ENCODE data around the gene TAF15.

Gene TAF15

DNA sequence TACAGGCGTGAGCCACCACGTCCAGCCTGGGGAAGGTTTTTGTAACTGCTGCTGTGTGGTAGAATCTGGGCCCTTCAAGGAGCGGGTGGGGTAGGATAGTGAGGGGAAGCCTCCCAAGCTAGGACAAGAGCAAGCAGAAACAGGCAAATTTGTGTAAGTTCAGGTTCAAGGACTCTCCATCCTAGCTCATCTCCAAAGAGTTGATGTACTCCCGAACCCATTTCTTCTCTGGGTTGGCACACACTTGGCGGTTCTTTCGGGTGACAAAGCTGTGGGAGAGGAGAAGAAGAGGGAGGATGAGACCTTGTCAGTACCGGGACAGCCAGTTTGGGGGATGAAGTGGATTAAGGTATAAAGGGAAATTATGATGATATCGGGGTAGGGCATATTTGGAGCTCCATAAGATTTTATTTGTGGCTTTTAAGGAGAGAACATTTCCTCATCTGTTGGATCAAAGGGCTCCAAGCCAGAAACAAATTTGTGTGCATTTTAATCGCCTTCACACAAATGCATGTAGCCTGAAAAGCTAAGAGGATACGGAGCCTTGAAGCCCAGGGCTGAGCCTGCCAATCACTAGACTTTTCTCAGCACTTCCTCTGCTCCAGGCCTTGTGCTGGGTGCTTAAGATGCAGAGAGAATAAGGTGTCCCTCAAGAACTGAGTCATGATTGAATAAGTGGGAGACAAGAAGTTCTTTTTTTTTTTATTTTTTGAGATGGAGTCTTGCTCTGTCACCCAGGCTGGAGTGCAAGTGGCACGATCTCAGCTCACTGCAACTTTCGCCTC is 63.1 kb downstream of the TAF15 start:
- Histone ChIP-seq H3K4me3 (ENCODE audit: low read depth, low read length) (no peak overlapping the region), H3K27me3 (ENCODE audit: insufficient read depth, low read length) (no peaks in the 10 kb centered on the region), H3K79me2 (ENCODE audit: control insufficient read depth, insufficient read depth, low read length, unreplicated experiment) (no peaks in the 10 kb centered on the region), H2AFZ (ENCODE audit: low read length, unreplicated experiment) (no peak overlapping the region), H3K27ac (ENCODE audit: low read depth, low read length) (no peak overlapping the region), H3K4me1 (ENCODE audit: control insufficient read depth, insufficient read depth, low read length, unreplicated experiment) (peaks cover 8% of the 10 kb centered on the region), H3K36me3 (ENCODE audit: insufficient read depth, low read length) (no peaks in the 10 kb centered on the region)

GRCh38 chr17:35875072-35875799 is 66.0 kb downstream of the TAF15 start:
- Histone ChIP-seq H2AFZ (ENCODE audit: low read length, unreplicated experiment) (peak overlapping the region; percentile 57), H3K27me3 (ENCODE audit: insufficient read depth, low read length) (no peaks in the 10 kb centered on the region), H3K36me3 (ENCODE audit: insufficient read depth, low read length) (no peaks in the 10 kb centered on the region), H3K79me2 (ENCODE audit: control insufficient read depth, insufficient read depth, low read length, unreplicated experiment) (no peaks in the 10 kb centered on the region), H3K4me3 (ENCODE audit: low read depth, low read length) (no peak overlapping the region), H3K27ac (ENCODE audit: low read depth, low read length) (no peak overlapping the region), H3K4me1 (ENCODE audit: control insufficient read depth, insufficient read depth, low read length, unreplicated experiment) (peaks cover 14% of the 10 kb centered on the region)

DNA sequence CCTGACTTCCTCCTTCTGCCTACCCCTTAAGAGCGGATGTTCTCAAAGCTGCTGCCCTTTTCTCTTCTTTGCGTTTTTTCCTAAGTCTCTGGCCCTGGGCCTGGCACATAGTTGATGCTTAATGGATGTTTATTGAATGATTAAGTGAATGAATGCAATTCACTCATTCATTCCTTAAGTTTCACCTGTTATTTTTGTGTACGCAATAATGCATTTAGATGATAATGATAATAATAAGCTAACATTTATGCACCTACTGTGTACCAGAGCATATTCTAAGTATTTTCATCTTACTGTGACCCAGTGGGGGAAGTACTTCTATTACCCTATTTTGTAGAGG is 66.5 kb downstream of the TAF15 start:
- Histone ChIP-seq H3K36me3 (ENCODE audit: insufficient read depth, low read length) (no peaks in the 10 kb centered on the region), H2AFZ (ENCODE audit: low read length, unreplicated experiment) (peak overlapping the region; percentile 57), H3K79me2 (ENCODE audit: control insufficient read depth, insufficient read depth, low read length, unreplicated experiment) (no peaks in the 10 kb centered on the region), H3K27me3 (ENCODE audit: insufficient read depth, low read length) (no peaks in the 10 kb centered on the region), H3K27ac (ENCODE audit: low read depth, low read length) (no peak overlapping the region), H3K4me1 (ENCODE audit: control insufficient read depth, insufficient read depth, low read length, unreplicated experiment) (peaks cover 20% of the 10 kb centered on the region), H3K4me3 (ENCODE audit: low read depth, low read length) (no peak overlapping the region)

DNA sequence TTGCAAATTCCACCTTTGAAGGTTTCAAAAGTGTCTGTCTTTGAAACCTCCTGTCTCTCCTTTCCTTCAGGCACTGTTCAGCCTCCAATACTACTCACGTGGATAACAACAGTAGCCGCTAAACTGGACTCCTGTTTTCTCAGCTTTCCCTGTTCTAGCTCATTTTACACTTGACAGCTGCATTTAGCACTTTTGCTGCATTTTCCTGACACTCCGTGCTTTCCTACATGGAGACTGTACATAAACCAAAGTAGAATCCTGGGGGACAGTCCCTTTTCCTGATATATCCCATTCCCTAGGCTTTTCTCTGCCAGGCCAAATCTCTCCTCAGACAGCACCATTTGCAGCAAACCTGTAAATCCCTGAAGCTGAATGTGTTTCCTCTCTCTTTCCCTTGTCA is 67.2 kb downstream of the TAF15 start:
- Histone ChIP-seq H3K79me2 (ENCODE audit: control insufficient read depth, insufficient read depth, low read length, unreplicated experiment) (no peaks in the 10 kb centered on the region), H3K36me3 (ENCODE audit: insufficient read depth, low read length) (no peaks in the 10 kb centered on the region), H3K27me3 (ENCODE audit: insufficient read depth, low read length) (no peaks in the 10 kb centered on the region), H2AFZ (ENCODE audit: low read length, unreplicated experiment) (no peak overlapping the region), H3K4me1 (ENCODE audit: control insufficient read depth, insufficient read depth, low read length, unreplicated experiment) (peaks cover 21% of the 10 kb centered on the region), H3K4me3 (ENCODE audit: low read depth, low read length) (no peak overlapping the region), H3K27ac (ENCODE audit: low read depth, low read length) (no peak overlapping the region)

GRCh38 chr17:35877345-35878029 is 68.2 kb downstream of the TAF15 start:
- H3K4me3 ChIP-seq (ENCODE audit: low read depth, low read length), result no peak overlapping the region

GRCh38 chr17:35878361-35878760 is 69.1 kb downstream of the TAF15 start:
- H3K4me1 ChIP-seq (ENCODE audit: control insufficient read depth, insufficient read depth, low read length, unreplicated experiment), result peaks cover 21% of the 10 kb centered on the region
- H2AFZ ChIP-seq (ENCODE audit: low read length, unreplicated experiment), result no peak overlapping the region
- H3K27ac ChIP-seq (ENCODE audit: low read depth, low read length), result no peak overlapping the region
- H3K79me2 ChIP-seq (ENCODE audit: control insufficient read depth, insufficient read depth, low read length, unreplicated experiment), result no peaks in the 10 kb centered on the region
- H3K27me3 ChIP-seq (ENCODE audit: insufficient read depth, low read length), result no peaks in the 10 kb centered on the region
- H3K4me3 ChIP-seq (ENCODE audit: low read depth, low read length), result no peak overlapping the region
- no peaks in the 10 kb centered on the region for H3K36me3 ChIP-seq (ENCODE audit: insufficient read depth, low read length)

More at GRCh38 chr17:35877345-35878029, 68.2 kb downstream of the TAF15 start:
- Histone ChIP-seq H3K4me1 (ENCODE audit: control insufficient read depth, insufficient read depth, low read length, unreplicated experiment) (peaks cover 21% of the 10 kb centered on the region), H3K36me3 (ENCODE audit: insufficient read depth, low read length) (no peaks in the 10 kb centered on the region), H2AFZ (ENCODE audit: low read length, unreplicated experiment) (no peak overlapping the region), H3K27me3 (ENCODE audit: insufficient read depth, low read length) (no peaks in the 10 kb centered on the region), H3K79me2 (ENCODE audit: control insufficient read depth, insufficient read depth, low read length, unreplicated experiment) (no peaks in the 10 kb centered on the region), H3K27ac (ENCODE audit: low read depth, low read length) (no peak overlapping the region)

DNA sequence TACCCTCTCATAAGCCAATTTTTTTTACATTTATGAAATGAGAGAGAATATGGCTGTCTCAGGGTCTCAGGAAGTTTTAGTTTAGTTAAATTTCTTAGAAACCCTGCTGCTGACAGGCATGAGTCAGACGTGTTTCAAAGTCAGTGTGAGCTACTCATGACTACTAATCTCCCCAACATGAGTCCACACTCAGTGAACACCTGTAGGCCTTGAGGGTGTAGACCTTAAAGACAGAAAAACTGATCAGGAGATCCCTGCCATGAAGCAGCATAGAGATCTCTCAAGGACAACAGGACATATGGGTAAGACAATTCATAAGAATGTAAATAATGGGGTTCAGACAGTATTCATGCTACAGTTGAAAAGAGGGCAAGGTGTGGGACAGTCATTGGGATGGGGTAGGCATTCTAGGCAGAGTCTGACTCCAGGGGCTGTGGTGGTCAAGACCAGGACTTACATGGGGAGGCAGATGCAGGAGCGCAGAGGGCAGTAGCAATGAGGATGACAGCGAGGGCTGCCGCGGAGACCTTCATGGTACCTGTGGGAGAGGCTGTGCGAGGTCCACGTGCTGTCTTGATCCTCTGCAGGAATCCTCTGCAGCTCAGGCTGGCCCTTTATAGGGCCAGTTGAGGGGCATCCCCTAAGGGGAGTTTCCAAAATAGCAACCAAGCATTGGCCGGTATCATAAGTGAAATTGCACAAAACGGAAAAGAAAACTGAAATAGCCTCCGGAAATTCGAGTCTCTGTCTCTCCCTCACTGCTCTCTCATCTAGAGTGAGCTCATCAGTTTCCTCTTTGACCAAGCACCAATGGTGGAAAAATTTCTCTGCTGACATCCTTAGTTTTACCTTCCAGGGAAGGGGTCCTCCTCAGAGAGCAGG is 70.7 kb downstream of the TAF15 start, which contains the start of gene CCL5:
TSS of gene CCL5 (minus strand) at position 588 of the 882 bp plus-strand sequence.
- H3K27ac ChIP-seq (ENCODE audit: low read depth, low read length), result peak within 1 kb of the TSS; percentile 51; the same call in 1 of the 2 replicates
- H2AFZ ChIP-seq (ENCODE audit: low read length, unreplicated experiment), result peak within 1 kb of the TSS; percentile 46
- peak within 1 kb of the TSS; percentile 58; the same call in 1 of the 2 replicates for H3K4me3 ChIP-seq (ENCODE audit: low read depth, low read length)
- H3K27me3 ChIP-seq (ENCODE audit: insufficient read depth, low read length), result no peaks in the 10 kb centered on the region
- H3K4me1 ChIP-seq (ENCODE audit: control insufficient read depth, insufficient read depth, low read length, unreplicated experiment), result peaks cover 19% of the 10 kb centered on the region
- no peaks in the 10 kb centered on the region for H3K79me2 ChIP-seq (ENCODE audit: control insufficient read depth, insufficient read depth, low read length, unreplicated experiment)
- H3K36me3 ChIP-seq (ENCODE audit: insufficient read depth, low read length), result no peaks in the 10 kb centered on the region

- no peaks in the 10 kb centered on the region for H3K36me3 ChIP-seq (ENCODE audit: insufficient read depth, low read length)
- H3K4me1 ChIP-seq (ENCODE audit: control insufficient read depth, insufficient read depth, low read length, unreplicated experiment), result peaks cover 23% of the 10 kb centered on the region
- no peak overlapping the region for H3K27ac ChIP-seq (ENCODE audit: low read depth, low read length)
- H2AFZ ChIP-seq (ENCODE audit: low read length, unreplicated experiment), result no peak overlapping the region
- H3K27me3 ChIP-seq (ENCODE audit: insufficient read depth, low read length), result no peaks in the 10 kb centered on the region
- no peak overlapping the region for H3K4me3 ChIP-seq (ENCODE audit: low read depth, low read length)
- H3K79me2 ChIP-seq (ENCODE audit: control insufficient read depth, insufficient read depth, low read length, unreplicated experiment), result no peaks in the 10 kb centered on the region
Measured at GRCh38 chr17:35889241-35889640, 80.0 kb downstream of the TAF15 start.

DNA sequence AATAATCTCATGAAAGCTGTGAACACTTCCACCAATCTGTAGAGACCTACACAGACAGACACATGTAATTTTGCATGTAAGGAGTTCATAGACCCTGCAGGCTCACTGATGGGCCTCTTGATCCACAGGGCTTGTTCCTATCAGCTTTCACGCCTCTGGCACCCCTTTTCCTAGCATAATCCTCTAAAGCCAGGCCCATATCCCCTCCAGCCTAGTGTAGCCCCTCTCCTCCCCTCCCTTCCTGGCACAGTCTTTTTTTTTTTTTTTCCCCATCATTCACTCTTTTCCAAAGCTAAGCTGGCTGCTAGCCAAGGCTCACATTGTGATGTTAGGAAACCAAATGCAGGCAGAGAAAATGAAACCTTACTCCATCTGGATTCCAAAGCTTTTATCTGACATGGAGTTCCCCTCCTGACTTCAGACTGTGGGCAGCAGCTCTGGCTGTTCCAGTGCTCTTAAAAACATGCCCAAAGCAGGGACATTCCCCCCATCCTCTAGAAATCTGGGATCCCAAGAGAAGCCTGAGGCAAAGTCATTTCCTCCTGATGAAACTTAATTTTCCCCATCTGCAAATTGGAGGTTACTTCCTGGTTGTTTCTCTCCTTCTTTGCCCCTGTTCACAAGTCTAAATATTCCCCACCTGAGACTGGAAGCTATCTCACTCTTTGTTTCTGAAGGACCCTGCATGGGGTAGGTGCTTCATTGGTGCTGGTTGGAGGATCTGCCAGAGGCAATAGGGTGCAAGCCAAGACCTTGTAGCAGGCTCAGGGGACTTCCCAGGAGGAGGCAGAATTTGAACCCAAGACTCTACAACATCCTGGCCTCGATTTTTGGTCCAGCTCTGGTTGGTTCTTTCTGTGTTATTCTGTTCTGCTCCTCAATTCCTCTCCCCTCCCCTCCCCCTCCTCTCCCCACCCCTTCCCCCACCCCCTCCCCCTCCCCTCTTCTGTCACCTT is 80.8 kb downstream of the TAF15 start:
- no peaks in the 10 kb centered on the region for H3K79me2 ChIP-seq (ENCODE audit: control insufficient read depth, insufficient read depth, low read length, unreplicated experiment)
- peaks cover 25% of the 10 kb centered on the region for H3K4me1 ChIP-seq (ENCODE audit: control insufficient read depth, insufficient read depth, low read length, unreplicated experiment)
- H3K27me3 ChIP-seq (ENCODE audit: insufficient read depth, low read length), result no peaks in the 10 kb centered on the region
- peak overlapping the region; percentile 23; the same call in 1 of the 2 replicates for H3K4me3 ChIP-seq (ENCODE audit: low read depth, low read length)
- H3K27ac ChIP-seq (ENCODE audit: low read depth, low read length), result peak overlapping the region; percentile 67
- H2AFZ ChIP-seq (ENCODE audit: low read length, unreplicated experiment), result peak overlapping the region; percentile 70
- H3K36me3 ChIP-seq (ENCODE audit: insufficient read depth, low read length), result no peaks in the 10 kb centered on the region

All from ACC112 (cell line).